ENCODE results near the gene PRRG1.
A peak's percentile ranks its signal among the peaks of the same experiment; 100 is the strongest.
"Not testable (repeated sequence)": the region's sequence is repeated elsewhere in the genome, so short reads cannot be mapped to it uniquely, and the experiment has no call there.

The PRRG1 gene

GRCh38 chrX:37487271-37487670 lies 138.1 kb downstream of the PRRG1 start:
- TF ChIP-seq EZH2phosphoT487 (IDR thresholded peaks at IDR 0.05; ENCODE audit: low read depth) (no peak), CTCF (IDR thresholded peaks at IDR 0.05; ENCODE audit: low read depth, low read length) (no peak)
- no peaks in the 10 kb centered on the region for H3K9me3 ChIP-seq (ENCODE audit: insufficient read depth, low read length)
- no peaks in the 10 kb centered on the region for H3K4me1 ChIP-seq (ENCODE audit: low read length)
- H3K36me3 ChIP-seq (replicated peaks; ENCODE audit: low read depth, low read length), result no peaks in the 10 kb centered on the region
- H3K4me2 ChIP-seq (ENCODE audit: low read length), result no peak overlapping the region
- H3K4me3 ChIP-seq (ENCODE audit: low read length), result no peak overlapping the region
- H3K27ac ChIP-seq (ENCODE audit: low read length), result no peak overlapping the region
- no peak overlapping the region for H2AFZ ChIP-seq (ENCODE audit: low read depth, low read length)
- no peaks in the 10 kb centered on the region for H4K20me1 ChIP-seq (ENCODE audit: insufficient read depth, low read length)
- no peaks in the 10 kb centered on the region for H3K27me3 ChIP-seq (ENCODE audit: low read depth, low read length)
- no peak overlapping the region for H3K9ac ChIP-seq (ENCODE audit: low read length)
- no peaks in the 10 kb centered on the region for H3K79me2 ChIP-seq (ENCODE audit: low read length)

- Histone ChIP-seq H3K4me2 (ENCODE audit: low read length) (no peak overlapping the region), H3K27me3 (ENCODE audit: low read depth, low read length) (no peaks in the 10 kb centered on the region), H3K36me3 (replicated peaks; ENCODE audit: low read depth, low read length) (no peaks in the 10 kb centered on the region), H2AFZ (ENCODE audit: low read depth, low read length) (no peak overlapping the region), H4K20me1 (ENCODE audit: insufficient read depth, low read length) (no peaks in the 10 kb centered on the region), H3K27ac (ENCODE audit: low read length) (no peak overlapping the region), H3K4me3 (ENCODE audit: low read length) (no peak overlapping the region), H3K9me3 (ENCODE audit: insufficient read depth, low read length) (no peaks in the 10 kb centered on the region), H3K4me1 (ENCODE audit: low read length) (no peaks in the 10 kb centered on the region), H3K79me2 (ENCODE audit: low read length) (no peaks in the 10 kb centered on the region), H3K9ac (ENCODE audit: low read length) (no peak overlapping the region)
- TF ChIP-seq EZH2phosphoT487 (IDR thresholded peaks at IDR 0.05; ENCODE audit: low read depth) (no peak), CTCF (IDR thresholded peaks at IDR 0.05; ENCODE audit: low read depth, low read length) (no peak)
Measured at GRCh38 chrX:37488323-37488722, 139.2 kb downstream of the PRRG1 start.

- H3K36me3 ChIP-seq (replicated peaks; ENCODE audit: low read depth, low read length), result no peaks in the 10 kb centered on the region
Measured at GRCh38 chrX:37491686-37492085, 142.5 kb downstream of the PRRG1 start.

GRCh38 chrX:37495760-37496159 lies 146.6 kb downstream of the PRRG1 start:
- TF ChIP-seq CTCF (IDR thresholded peaks at IDR 0.05; ENCODE audit: low read depth, low read length), result peak; percentile 38; the same call in 1 of the 2 replicates
- not testable (repeated sequence) for H3K36me3 ChIP-seq (replicated peaks; ENCODE audit: low read depth, low read length); H3K4me2 ChIP-seq (ENCODE audit: low read length); H2AFZ ChIP-seq (ENCODE audit: low read depth, low read length); H3K79me2 ChIP-seq (ENCODE audit: low read length); H3K27ac ChIP-seq (ENCODE audit: low read length); H3K9ac ChIP-seq (ENCODE audit: low read length); H3K4me3 ChIP-seq (ENCODE audit: low read length); H3K4me1 ChIP-seq (ENCODE audit: low read length); H3K27me3 ChIP-seq (ENCODE audit: low read depth, low read length); H3K9me3 ChIP-seq (ENCODE audit: insufficient read depth, low read length); H4K20me1 ChIP-seq (ENCODE audit: insufficient read depth, low read length)

More at GRCh38 chrX:37491686-37492085, 142.5 kb downstream of the PRRG1 start:
- Histone ChIP-seq H3K79me2 (ENCODE audit: low read length) (no peaks in the 10 kb centered on the region), H3K4me1 (ENCODE audit: low read length) (no peaks in the 10 kb centered on the region), H3K4me2 (ENCODE audit: low read length) (no peak overlapping the region), H3K4me3 (ENCODE audit: low read length) (no peak overlapping the region), H3K9ac (ENCODE audit: low read length) (no peak overlapping the region), H4K20me1 (ENCODE audit: insufficient read depth, low read length) (no peaks in the 10 kb centered on the region), H3K27ac (ENCODE audit: low read length) (no peak overlapping the region), H2AFZ (ENCODE audit: low read depth, low read length) (no peak overlapping the region), H3K27me3 (ENCODE audit: low read depth, low read length) (no peaks in the 10 kb centered on the region), H3K9me3 (ENCODE audit: insufficient read depth, low read length) (no peaks in the 10 kb centered on the region)
- TF ChIP-seq EZH2phosphoT487 (IDR thresholded peaks at IDR 0.05; ENCODE audit: low read depth) (no peak), CTCF (IDR thresholded peaks at IDR 0.05; ENCODE audit: low read depth, low read length) (no peak)

- not testable (repeated sequence) for H3K4me3 ChIP-seq (ENCODE audit: low read length); H3K79me2 ChIP-seq (ENCODE audit: low read length)
Measured at GRCh38 chrX:37497126-37497525, 148.0 kb downstream of the PRRG1 start.

GRCh38 chrX:37498323-37498722 lies 149.2 kb downstream of the PRRG1 start:
- not testable (repeated sequence) for H3K4me1 ChIP-seq (ENCODE audit: low read length); H3K27ac ChIP-seq (ENCODE audit: low read length); H3K9me3 ChIP-seq (ENCODE audit: insufficient read depth, low read length)

More at GRCh38 chrX:37497126-37497525, 148.0 kb downstream of the PRRG1 start:
- H3K9me3 ChIP-seq (ENCODE audit: insufficient read depth, low read length); H3K9ac ChIP-seq (ENCODE audit: low read length); H3K4me1 ChIP-seq (ENCODE audit: low read length); H3K27me3 ChIP-seq (ENCODE audit: low read depth, low read length); H3K36me3 ChIP-seq (replicated peaks; ENCODE audit: low read depth, low read length); H4K20me1 ChIP-seq (ENCODE audit: insufficient read depth, low read length); H3K4me2 ChIP-seq (ENCODE audit: low read length); H3K27ac ChIP-seq (ENCODE audit: low read length); H2AFZ ChIP-seq (ENCODE audit: low read depth, low read length): not testable (repeated sequence)

GRCh38 chrX:37499649-37500048 lies 150.5 kb downstream of the PRRG1 start:
- not testable (repeated sequence) for H2AFZ ChIP-seq (ENCODE audit: low read depth, low read length); H3K9me3 ChIP-seq (ENCODE audit: insufficient read depth, low read length); H3K4me3 ChIP-seq (ENCODE audit: low read length); H3K4me2 ChIP-seq (ENCODE audit: low read length); H3K9ac ChIP-seq (ENCODE audit: low read length); H3K79me2 ChIP-seq (ENCODE audit: low read length); H3K27ac ChIP-seq (ENCODE audit: low read length); H3K36me3 ChIP-seq (replicated peaks; ENCODE audit: low read depth, low read length); H3K4me1 ChIP-seq (ENCODE audit: low read length); H3K27me3 ChIP-seq (ENCODE audit: low read depth, low read length); H4K20me1 ChIP-seq (ENCODE audit: insufficient read depth, low read length)

More at GRCh38 chrX:37498323-37498722, 149.2 kb downstream of the PRRG1 start:
- not testable (repeated sequence) for H3K36me3 ChIP-seq (replicated peaks; ENCODE audit: low read depth, low read length); H2AFZ ChIP-seq (ENCODE audit: low read depth, low read length); H3K27me3 ChIP-seq (ENCODE audit: low read depth, low read length); H3K9ac ChIP-seq (ENCODE audit: low read length); H3K4me2 ChIP-seq (ENCODE audit: low read length); H3K4me3 ChIP-seq (ENCODE audit: low read length); H3K79me2 ChIP-seq (ENCODE audit: low read length); H4K20me1 ChIP-seq (ENCODE audit: insufficient read depth, low read length)
